ENCODE measurements around the gene GLRX2. TPM values are rescaled to one million over a fixed set of nuclear protein-coding genes. Genes with fewer than 3 reads are reported as not detected.

Gene GLRX2
- polyA plus RNA-seq, 1 of the 3 experiments (the other 2 are of a cell fraction): 12.8 TPM

DNA sequence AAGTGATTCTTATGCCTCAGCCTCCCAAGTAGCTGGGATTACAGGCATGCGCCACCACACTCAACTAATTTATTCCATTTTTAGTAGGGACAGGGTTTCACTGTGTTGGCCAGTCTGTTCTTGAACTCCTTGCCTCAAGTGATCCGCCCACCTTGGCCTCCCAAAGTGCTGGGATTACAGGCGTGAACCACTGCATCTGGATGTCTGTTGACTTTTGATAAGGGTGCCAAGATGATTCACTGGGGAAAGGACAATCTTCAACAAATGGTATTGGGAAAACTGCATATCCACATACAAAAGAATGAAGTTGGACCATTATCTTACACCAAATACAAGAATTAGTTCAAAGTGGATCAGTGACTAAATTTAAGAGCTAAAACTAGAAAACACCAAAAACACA, 26.0 kb downstream of the GLRX2 start:
- WGBS (ENCODE audit: low lambda C conversion rate): 94% methylated on average over 3 of the region's 3 CpGs
- Histone ChIP-seq H3K9ac (no peak overlapping the region), H3K4me3 (ENCODE audit: low read depth in 2 of 2, low read length in 1 of 2) (no peak overlapping the region), H3K79me2 (ENCODE audit: insufficient read depth) (peaks cover 20% of the 10 kb centered on the region; the same call in 1 of the 2 replicates), H3K27me3 (ENCODE audit: insufficient read depth) (no peaks in the 10 kb centered on the region), H2AFZ (ENCODE audit: low read depth) (no peak overlapping the region), H3F3A (replicated peaks; ENCODE audit: insufficient read depth) (peaks cover 4% of the 10 kb centered on the region), H3K9me2 (no peaks in the 10 kb centered on the region), H4K20me1 (ENCODE audit: insufficient read depth) (peaks cover 4% of the 10 kb centered on the region; the same call in 1 of the 2 replicates), H3K36me3 (replicated peaks in 1 of 2; ENCODE audit: control insufficient read depth in 1 of 2, insufficient read depth in 2 of 2, low read length in 1 of 2) (peaks cover 75 to 82% of the 10 kb centered on the region in 2 experiments), H3K27ac (ENCODE audit: low read depth in 2 of 2, low read length in 1 of 2) (no peak overlapping the region), H3K4me1 (ENCODE audit: control insufficient read depth in 1 of 2, insufficient read depth in 2 of 2, low read depth in 1 of 2, low read length in 1 of 2) (no peaks in the 10 kb centered on the region), H3K4me2 (no peak overlapping the region), H3K9me3 (peaks cover 10% of the 10 kb centered on the region; the same call in 1 of the 2 replicates)
- DNase-seq: no peak
- ChIA-PET POLR2A (no interaction called here), CTCF (no interaction called here)
- TF ChIP-seq, protein P1, sequence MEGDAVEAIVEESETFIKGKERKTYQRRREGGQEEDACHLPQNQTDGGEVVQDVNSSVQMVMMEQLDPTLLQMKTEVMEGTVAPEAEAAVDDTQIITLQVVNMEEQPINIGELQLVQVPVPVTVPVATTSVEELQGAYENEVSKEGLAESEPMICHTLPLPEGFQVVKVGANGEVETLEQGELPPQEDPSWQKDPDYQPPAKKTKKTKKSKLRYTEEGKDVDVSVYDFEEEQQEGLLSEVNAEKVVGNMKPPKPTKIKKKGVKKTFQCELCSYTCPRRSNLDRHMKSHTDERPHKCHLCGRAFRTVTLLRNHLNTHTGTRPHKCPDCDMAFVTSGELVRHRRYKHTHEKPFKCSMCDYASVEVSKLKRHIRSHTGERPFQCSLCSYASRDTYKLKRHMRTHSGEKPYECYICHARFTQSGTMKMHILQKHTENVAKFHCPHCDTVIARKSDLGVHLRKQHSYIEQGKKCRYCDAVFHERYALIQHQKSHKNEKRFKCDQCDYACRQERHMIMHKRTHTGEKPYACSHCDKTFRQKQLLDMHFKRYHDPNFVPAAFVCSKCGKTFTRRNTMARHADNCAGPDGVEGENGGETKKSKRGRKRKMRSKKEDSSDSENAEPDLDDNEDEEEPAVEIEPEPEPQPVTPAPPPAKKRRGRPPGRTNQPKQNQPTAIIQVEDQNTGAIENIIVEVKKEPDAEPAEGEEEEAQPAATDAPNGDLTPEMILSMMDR (IDR thresholded peaks at IDR 0.05): no peak
- TF ChIP-seq CHD2 (IDR thresholded peaks at IDR 0.05; ENCODE audit: low read length, partially characterized antibody) (no peak), POLR2AphosphoS5 (IDR thresholded peaks at IDR 0.05; ENCODE audit: low read depth, low read length) (no peak), TAF1 (IDR thresholded peaks at IDR 0.05; ENCODE audit: borderline replicate concordance, low read depth, low read length) (no peak), NRF1 (IDR thresholded peaks at IDR 0.05; ENCODE audit: low read depth, low read length) (no peak), RCOR1 (IDR thresholded peaks at IDR 0.05; ENCODE audit: low read length) (no peak), EZH2phosphoT487 (IDR thresholded peaks at IDR 0.05; ENCODE audit: borderline replicate concordance, low read depth) (no peak), JUND (IDR thresholded peaks at IDR 0.05) (no peak)

DNA sequence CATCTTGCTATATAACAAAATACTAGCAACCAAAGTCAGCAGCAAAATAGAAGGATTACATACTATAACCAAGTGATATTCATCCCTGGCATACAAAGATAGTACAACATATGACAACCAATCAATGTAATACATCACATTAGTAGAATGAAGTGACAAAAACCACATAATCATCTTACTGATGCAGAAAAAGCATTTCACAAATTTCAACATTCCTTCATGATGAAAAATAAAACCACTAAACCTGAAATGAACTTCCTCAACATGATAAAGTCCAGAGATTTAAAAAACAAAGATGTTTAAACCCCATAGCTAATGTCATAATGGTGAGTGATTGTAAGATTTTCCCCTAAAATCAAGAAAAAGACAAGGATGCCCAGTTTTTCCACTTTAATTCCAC, 27.2 kb downstream of the GLRX2 start:
- Histone ChIP-seq H3K27me3 (ENCODE audit: insufficient read depth) (no peaks in the 10 kb centered on the region), H3F3A (replicated peaks; ENCODE audit: insufficient read depth) (peaks cover 4% of the 10 kb centered on the region), H3K36me3 (replicated peaks in 1 of 2; ENCODE audit: control insufficient read depth in 1 of 2, insufficient read depth in 2 of 2, low read length in 1 of 2) (peaks cover 67 to 70% of the 10 kb centered on the region in 2 experiments), H3K9me2 (no peaks in the 10 kb centered on the region), H3K79me2 (ENCODE audit: insufficient read depth) (peaks cover 32% of the 10 kb centered on the region), H3K9me3 (peaks cover 10% of the 10 kb centered on the region; the same call in 1 of the 2 replicates), H3K9ac (no peak overlapping the region), H3K4me3 (ENCODE audit: low read depth in 2 of 2, low read length in 1 of 2) (no peak overlapping the region), H4K20me1 (ENCODE audit: insufficient read depth) (peaks cover 4% of the 10 kb centered on the region; the same call in 1 of the 2 replicates), H3K4me2 (no peak overlapping the region), H2AFZ (ENCODE audit: low read depth) (no peak overlapping the region), H3K4me1 (ENCODE audit: control insufficient read depth in 1 of 2, insufficient read depth in 2 of 2, low read depth in 1 of 2, low read length in 1 of 2) (no peaks in the 10 kb centered on the region), H3K27ac (ENCODE audit: low read depth in 2 of 2, low read length in 1 of 2) (no peak overlapping the region)
- CTCF ChIA-PET: no interaction called here
- no peak for TF ChIP-seq JUND (IDR thresholded peaks at IDR 0.05)
- DNase-seq: no peak
- POLR2A ChIA-PET: no interaction called here

DNA sequence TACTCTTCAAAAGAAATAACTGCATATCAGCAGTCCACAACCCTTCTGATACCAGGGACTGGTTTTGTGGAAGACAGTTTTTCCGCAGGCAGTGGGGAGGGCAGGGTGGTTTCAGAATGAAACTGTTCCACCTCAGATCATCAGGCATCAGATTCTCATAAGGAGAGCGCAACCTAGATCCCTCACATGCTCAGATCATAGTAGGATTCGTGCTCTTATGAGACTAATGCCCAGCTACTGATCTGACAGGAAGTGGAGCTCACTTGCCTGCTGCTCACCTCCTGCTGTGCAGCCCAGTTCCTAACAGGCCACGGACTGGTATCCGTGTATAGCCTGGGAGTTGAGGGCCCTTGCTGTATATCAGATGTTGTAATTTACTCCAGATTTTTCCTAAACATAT, 34.3 kb downstream of the GLRX2 start:
- no peak overlapping the region for H3K9ac ChIP-seq
- peaks cover 25% of the 10 kb centered on the region for H4K20me1 ChIP-seq (ENCODE audit: insufficient read depth)
- peaks cover 84% of the 10 kb centered on the region for H3K79me2 ChIP-seq (ENCODE audit: insufficient read depth)
- DNase-seq: no peak
- 94% methylated on average over 5 of the region's 5 CpGs for WGBS (ENCODE audit: low lambda C conversion rate)
- ChIA-PET POLR2A (no interaction called here), CTCF (interaction anchor here (1.0 to 2.3 kb wide), 2 partner anchors 22 to 224 kb away, joined by 3 to 5 read pairs; no protein-coding TSS in a partner anchor)
- H3K4me3 ChIP-seq (ENCODE audit: low read depth in 2 of 2, low read length in 1 of 2): no peak overlapping the region
- H3K9me3 ChIP-seq: no peaks in the 10 kb centered on the region
- H3K4me1 ChIP-seq (ENCODE audit: control insufficient read depth in 1 of 2, insufficient read depth in 2 of 2, low read depth in 1 of 2, low read length in 1 of 2): peaks cover 4 to 6% of the 10 kb centered on the region in 2 experiments; a peak in 3 of 4 replicates
- no peak overlapping the region for H2AFZ ChIP-seq (ENCODE audit: low read depth)
- no peaks in the 10 kb centered on the region for H3K9me2 ChIP-seq
- peaks cover 6 to 41% of the 10 kb centered on the region in 2 experiments for H3K36me3 ChIP-seq (replicated peaks in 1 of 2; ENCODE audit: control insufficient read depth in 1 of 2, insufficient read depth in 2 of 2, low read length in 1 of 2)
- no peaks in the 10 kb centered on the region for H3K27me3 ChIP-seq (ENCODE audit: insufficient read depth)
- no peak overlapping the region for H3K4me2 ChIP-seq
- no peak overlapping the region for H3K27ac ChIP-seq (ENCODE audit: low read depth in 2 of 2, low read length in 1 of 2)
- peaks cover 4% of the 10 kb centered on the region for H3F3A ChIP-seq (replicated peaks; ENCODE audit: insufficient read depth)
- TF ChIP-seq, protein P2, sequence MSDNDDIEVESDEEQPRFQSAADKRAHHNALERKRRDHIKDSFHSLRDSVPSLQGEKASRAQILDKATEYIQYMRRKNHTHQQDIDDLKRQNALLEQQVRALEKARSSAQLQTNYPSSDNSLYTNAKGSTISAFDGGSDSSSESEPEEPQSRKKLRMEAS (IDR thresholded peaks at IDR 0.05; ENCODE audit: low read depth): no peak
- TF ChIP-seq, protein P3, sequence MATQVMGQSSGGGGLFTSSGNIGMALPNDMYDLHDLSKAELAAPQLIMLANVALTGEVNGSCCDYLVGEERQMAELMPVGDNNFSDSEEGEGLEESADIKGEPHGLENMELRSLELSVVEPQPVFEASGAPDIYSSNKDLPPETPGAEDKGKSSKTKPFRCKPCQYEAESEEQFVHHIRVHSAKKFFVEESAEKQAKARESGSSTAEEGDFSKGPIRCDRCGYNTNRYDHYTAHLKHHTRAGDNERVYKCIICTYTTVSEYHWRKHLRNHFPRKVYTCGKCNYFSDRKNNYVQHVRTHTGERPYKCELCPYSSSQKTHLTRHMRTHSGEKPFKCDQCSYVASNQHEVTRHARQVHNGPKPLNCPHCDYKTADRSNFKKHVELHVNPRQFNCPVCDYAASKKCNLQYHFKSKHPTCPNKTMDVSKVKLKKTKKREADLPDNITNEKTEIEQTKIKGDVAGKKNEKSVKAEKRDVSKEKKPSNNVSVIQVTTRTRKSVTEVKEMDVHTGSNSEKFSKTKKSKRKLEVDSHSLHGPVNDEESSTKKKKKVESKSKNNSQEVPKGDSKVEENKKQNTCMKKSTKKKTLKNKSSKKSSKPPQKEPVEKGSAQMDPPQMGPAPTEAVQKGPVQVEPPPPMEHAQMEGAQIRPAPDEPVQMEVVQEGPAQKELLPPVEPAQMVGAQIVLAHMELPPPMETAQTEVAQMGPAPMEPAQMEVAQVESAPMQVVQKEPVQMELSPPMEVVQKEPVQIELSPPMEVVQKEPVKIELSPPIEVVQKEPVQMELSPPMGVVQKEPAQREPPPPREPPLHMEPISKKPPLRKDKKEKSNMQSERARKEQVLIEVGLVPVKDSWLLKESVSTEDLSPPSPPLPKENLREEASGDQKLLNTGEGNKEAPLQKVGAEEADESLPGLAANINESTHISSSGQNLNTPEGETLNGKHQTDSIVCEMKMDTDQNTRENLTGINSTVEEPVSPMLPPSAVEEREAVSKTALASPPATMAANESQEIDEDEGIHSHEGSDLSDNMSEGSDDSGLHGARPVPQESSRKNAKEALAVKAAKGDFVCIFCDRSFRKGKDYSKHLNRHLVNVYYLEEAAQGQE (IDR thresholded peaks at IDR 0.05; ENCODE audit: low read depth, low read length): no peak
- TF ChIP-seq EZH2phosphoT487 (IDR thresholded peaks at IDR 0.05; ENCODE audit: borderline replicate concordance, low read depth): no peak
- TF ChIP-seq RAD21 (IDR thresholded peaks at IDR 0.05; ENCODE audit: low read length): no peak
- TF ChIP-seq, protein P4, sequence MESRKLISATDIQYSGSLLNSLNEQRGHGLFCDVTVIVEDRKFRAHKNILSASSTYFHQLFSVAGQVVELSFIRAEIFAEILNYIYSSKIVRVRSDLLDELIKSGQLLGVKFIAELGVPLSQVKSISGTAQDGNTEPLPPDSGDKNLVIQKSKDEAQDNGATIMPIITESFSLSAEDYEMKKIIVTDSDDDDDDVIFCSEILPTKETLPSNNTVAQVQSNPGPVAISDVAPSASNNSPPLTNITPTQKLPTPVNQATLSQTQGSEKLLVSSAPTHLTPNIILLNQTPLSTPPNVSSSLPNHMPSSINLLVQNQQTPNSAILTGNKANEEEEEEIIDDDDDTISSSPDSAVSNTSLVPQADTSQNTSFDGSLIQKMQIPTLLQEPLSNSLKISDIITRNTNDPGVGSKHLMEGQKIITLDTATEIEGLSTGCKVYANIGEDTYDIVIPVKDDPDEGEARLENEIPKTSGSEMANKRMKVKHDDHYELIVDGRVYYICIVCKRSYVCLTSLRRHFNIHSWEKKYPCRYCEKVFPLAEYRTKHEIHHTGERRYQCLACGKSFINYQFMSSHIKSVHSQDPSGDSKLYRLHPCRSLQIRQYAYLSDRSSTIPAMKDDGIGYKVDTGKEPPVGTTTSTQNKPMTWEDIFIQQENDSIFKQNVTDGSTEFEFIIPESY (IDR thresholded peaks at IDR 0.05; ENCODE audit: borderline replicate concordance, low read depth): no peak
- TF ChIP-seq RXRA (IDR thresholded peaks at IDR 0.05; ENCODE audit: borderline replicate concordance, low read depth): no peak
- TF ChIP-seq TEAD4 (IDR thresholded peaks at IDR 0.05; ENCODE audit: borderline replicate concordance, insufficient read depth): no peak
- no peak for TF ChIP-seq CHD2 (IDR thresholded peaks at IDR 0.05; ENCODE audit: low read length, partially characterized antibody)
